Fibroblast of mammary gland (primary cell): ENCODE results near the gene PTPRN2.

Experiments used
- DNase-seq: peaks from one replicate; pipeline ENCODE4 v3.0.0-alpha.2; 2010; ENCODE audit warnings: low read depth
- H3K4me3 ChIP-seq: 2 replicates; pipeline ENCODE4 v1.5.1; 2011; ENCODE audit warnings: low read depth, mild to moderate bottlenecking, low read length, moderate library complexity; ENCODE audit not compliant: control insufficient read depth
- CTCF ChIP-seq: conservative IDR thresholded peaks from 2 replicates; pipeline ENCODE4 v1.5.1; 2011; ENCODE audit warnings: low read depth, low read length, inconsistent platforms; ENCODE audit not compliant: control insufficient read depth, insufficient read depth

Gene PTPRN2

GRCh38 chr7:157577796-157578339, 1009.8 kb downstream of the PTPRN2 start:
- DNase-seq: no peak
- TF ChIP-seq CTCF: no peak
- no peak overlapping the region for H3K4me3 ChIP-seq

GRCh38 chr7:157577061-157577460, 1010.6 kb downstream of the PTPRN2 start:
- DNase-seq: no peak
- no peak overlapping the region for H3K4me3 ChIP-seq
- TF ChIP-seq CTCF: no peak

- H3K4me3 ChIP-seq: no peak overlapping the region
- no peak for DNase-seq
- TF ChIP-seq CTCF: no peak
Observed at GRCh38 chr7:157576415-157576814, 1011.2 kb downstream of the PTPRN2 start.

- DNase-seq: no peak
- H3K4me3 ChIP-seq: no peak overlapping the region
- TF ChIP-seq CTCF: no peak
Observed at GRCh38 chr7:157575777-157576176, 1011.8 kb downstream of the PTPRN2 start.

- DNase-seq: no peak
- H3K4me3 ChIP-seq: no peak overlapping the region
- no peak for TF ChIP-seq CTCF
Observed at GRCh38 chr7:157574914-157575586, 1012.6 kb downstream of the PTPRN2 start.

- TF ChIP-seq CTCF: no peak
- no peak overlapping the region for H3K4me3 ChIP-seq
- DNase-seq: no peak
Observed at GRCh38 chr7:157574120-157574825, 1013.4 kb downstream of the PTPRN2 start.
